ENCODE data around the gene MAP1B.

Gene MAP1B

GRCh38 chr5:72180925-72181324 lies 73.7 kb downstream of the MAP1B start:
- no peak overlapping the region for H3K4me3 ChIP-seq (ENCODE audit: low read length)
- DNase-seq (ENCODE audit: low read depth, low spot score): peak; percentile 6

- DNase-seq (ENCODE audit: low read depth, low spot score): no peak
- H3K4me3 ChIP-seq (ENCODE audit: low read length): no peak overlapping the region
These were observed 75.4 kb downstream of the MAP1B start for GRCh38 chr5:72182686-72183085.

- peak; percentile 38 for DNase-seq (ENCODE audit: low read depth, low spot score)
- H3K4me3 ChIP-seq (ENCODE audit: low read length): no peak overlapping the region
These were observed 75.8 kb downstream of the MAP1B start for GRCh38 chr5:72183101-72183520.

- no peak for DNase-seq (ENCODE audit: low read depth, low spot score)
- no peak overlapping the region for H3K4me3 ChIP-seq (ENCODE audit: low read length)
These were observed 77.1 kb downstream of the MAP1B start for GRCh38 chr5:72184408-72184807.

GRCh38 chr5:72185496-72186329 lies 78.4 kb downstream of the MAP1B start:
- H3K4me3 ChIP-seq (ENCODE audit: low read length): no peak overlapping the region
- no peak for DNase-seq (ENCODE audit: low read depth, low spot score)

GRCh38 chr5:72187388-72188075 lies 80.3 kb downstream of the MAP1B start:
- no peak overlapping the region for H3K4me3 ChIP-seq (ENCODE audit: low read length)
- DNase-seq (ENCODE audit: low read depth, low spot score): peak; percentile 85

- H3K4me3 ChIP-seq (ENCODE audit: low read length): no peak overlapping the region
- DNase-seq (ENCODE audit: low read depth, low spot score): no peak
These were observed 80.9 kb downstream of the MAP1B start for GRCh38 chr5:72188166-72188565.

GRCh38 chr5:72189146-72189545 lies 81.9 kb downstream of the MAP1B start:
- H3K4me3 ChIP-seq (ENCODE audit: low read length): no peak overlapping the region
- no peak for DNase-seq (ENCODE audit: low read depth, low spot score)

GRCh38 chr5:72191404-72191803 lies 84.1 kb downstream of the MAP1B start:
- no peak overlapping the region for H3K4me3 ChIP-seq (ENCODE audit: low read length)
- DNase-seq (ENCODE audit: low read depth, low spot score): no peak

GRCh38 chr5:72194846-72195245 lies 87.6 kb downstream of the MAP1B start:
- peak; percentile 78 for DNase-seq (ENCODE audit: low read depth, low spot score)
- no peak overlapping the region for H3K4me3 ChIP-seq (ENCODE audit: low read length)

- H3K4me3 ChIP-seq (ENCODE audit: low read length): no peak overlapping the region
- DNase-seq (ENCODE audit: low read depth, low spot score): no peak
These were observed 88.3 kb downstream of the MAP1B start for GRCh38 chr5:72195581-72195980.

GRCh38 chr5:72197393-72197792 lies 90.1 kb downstream of the MAP1B start:
- H3K4me3 ChIP-seq (ENCODE audit: low read length): no peak overlapping the region
- no peak for DNase-seq (ENCODE audit: low read depth, low spot score)

GRCh38 chr5:72199681-72200080 lies 92.4 kb downstream of the MAP1B start:
- DNase-seq (ENCODE audit: low read depth, low spot score): no peak
- H3K4me3 ChIP-seq (ENCODE audit: low read length): no peak overlapping the region

- DNase-seq (ENCODE audit: low read depth, low spot score): no peak
- H3K4me3 ChIP-seq (ENCODE audit: low read length): no peak overlapping the region
These were observed 95.1 kb downstream of the MAP1B start for GRCh38 chr5:72202331-72202825.

- no peak for DNase-seq (ENCODE audit: low read depth, low spot score)
- no peak overlapping the region for H3K4me3 ChIP-seq (ENCODE audit: low read length)
These were observed 96.1 kb downstream of the MAP1B start for GRCh38 chr5:72203251-72203845.

GRCh38 chr5:72204946-72205345 lies 97.7 kb downstream of the MAP1B start:
- no peak for DNase-seq (ENCODE audit: low read depth, low spot score)

GRCh38 chr5:72205431-72206009 lies 98.2 kb downstream of the MAP1B start:
- no peak overlapping the region for H3K4me3 ChIP-seq (ENCODE audit: low read length)
- DNase-seq (ENCODE audit: low read depth, low spot score): no peak

More at GRCh38 chr5:72204946-72205345, 97.7 kb downstream of the MAP1B start:
- H3K4me3 ChIP-seq (ENCODE audit: low read length): no peak overlapping the region

- no peak for DNase-seq (ENCODE audit: low read depth, low spot score)
- H3K4me3 ChIP-seq (ENCODE audit: low read length): no peak overlapping the region
These were observed 98.9 kb downstream of the MAP1B start for GRCh38 chr5:72206160-72206559.

- DNase-seq (ENCODE audit: low read depth, low spot score): no peak
- no peak overlapping the region for H3K4me3 ChIP-seq (ENCODE audit: low read length)
These were observed 99.7 kb downstream of the MAP1B start for GRCh38 chr5:72206994-72207393.

Measured in Jurkat, Clone E6-1 (cell line).